IPS-20b (cell line): Measurements from ENCODE around the gene GFOD1.

Experiments used
- H3K27ac ChIP-seq: one replicate; pipeline ENCODE4 v1.5.1; 2013; ENCODE audit warnings: low read length
- H3K27me3 ChIP-seq: 2 replicates; pipeline ENCODE4 v1.6.1; 2013; ENCODE audit warnings: mild to moderate bottlenecking, low read length, inconsistent platforms; ENCODE audit not compliant: insufficient read depth
- H3K36me3 ChIP-seq: 2 replicates; pipeline ENCODE4 v1.6.1; 2013; ENCODE audit warnings: low read depth, mild to moderate bottlenecking, inconsistent platforms, low read length, moderate library complexity; ENCODE audit not compliant: insufficient read depth
- H3K4me1 ChIP-seq: 2 replicates; pipeline ENCODE4 v1.6.1; 2013; ENCODE audit warnings: mild to moderate bottlenecking, control low read depth, inconsistent platforms, low read length, moderate library complexity; ENCODE audit not compliant: insufficient read depth
- H3K4me3 ChIP-seq: 2 replicates; pipeline ENCODE4 v1.5.1; 2013; ENCODE audit warnings: mild to moderate bottlenecking, low read length, inconsistent platforms
- H3K9ac ChIP-seq: 2 replicates; pipeline ENCODE4 v1.6.1; 2013; ENCODE audit warnings: low read depth, mild to moderate bottlenecking, inconsistent platforms, low read length, moderate library complexity
- H3K9me3 ChIP-seq: 2 replicates; pipeline ENCODE4 v1.6.1; 2013; ENCODE audit warnings: mild to moderate bottlenecking, low read depth, low read length, inconsistent platforms; ENCODE audit not compliant: insufficient read depth

The GFOD1 gene

DNA sequence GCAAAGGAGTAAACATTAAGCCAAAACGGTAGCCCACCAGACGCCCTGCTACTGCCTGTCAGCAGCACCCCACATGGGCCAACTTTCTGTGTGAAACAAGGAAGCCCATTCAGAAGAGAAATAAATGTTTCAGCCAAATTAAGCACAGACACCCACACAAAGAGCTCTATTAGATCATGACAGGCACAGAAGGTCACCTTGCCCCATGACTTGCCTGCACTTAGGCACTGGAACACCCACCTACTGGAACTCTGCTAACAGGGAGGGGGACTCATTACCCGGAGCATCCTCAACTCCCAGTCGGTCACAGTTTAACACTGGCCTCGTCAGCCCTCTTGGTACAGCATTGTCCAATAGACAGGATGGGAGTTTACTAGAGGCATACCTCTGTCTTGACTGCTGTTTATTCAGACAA, 31.8 kb downstream of the GFOD1 start:
- no peaks in the 10 kb centered on the region for H3K36me3 ChIP-seq
- H3K9ac ChIP-seq: no peak overlapping the region
- H3K9me3 ChIP-seq: no peaks in the 10 kb centered on the region
- no peak overlapping the region for H3K4me3 ChIP-seq
- no peaks in the 10 kb centered on the region for H3K4me1 ChIP-seq
- no peaks in the 10 kb centered on the region for H3K27me3 ChIP-seq
- no peak overlapping the region for H3K27ac ChIP-seq

DNA sequence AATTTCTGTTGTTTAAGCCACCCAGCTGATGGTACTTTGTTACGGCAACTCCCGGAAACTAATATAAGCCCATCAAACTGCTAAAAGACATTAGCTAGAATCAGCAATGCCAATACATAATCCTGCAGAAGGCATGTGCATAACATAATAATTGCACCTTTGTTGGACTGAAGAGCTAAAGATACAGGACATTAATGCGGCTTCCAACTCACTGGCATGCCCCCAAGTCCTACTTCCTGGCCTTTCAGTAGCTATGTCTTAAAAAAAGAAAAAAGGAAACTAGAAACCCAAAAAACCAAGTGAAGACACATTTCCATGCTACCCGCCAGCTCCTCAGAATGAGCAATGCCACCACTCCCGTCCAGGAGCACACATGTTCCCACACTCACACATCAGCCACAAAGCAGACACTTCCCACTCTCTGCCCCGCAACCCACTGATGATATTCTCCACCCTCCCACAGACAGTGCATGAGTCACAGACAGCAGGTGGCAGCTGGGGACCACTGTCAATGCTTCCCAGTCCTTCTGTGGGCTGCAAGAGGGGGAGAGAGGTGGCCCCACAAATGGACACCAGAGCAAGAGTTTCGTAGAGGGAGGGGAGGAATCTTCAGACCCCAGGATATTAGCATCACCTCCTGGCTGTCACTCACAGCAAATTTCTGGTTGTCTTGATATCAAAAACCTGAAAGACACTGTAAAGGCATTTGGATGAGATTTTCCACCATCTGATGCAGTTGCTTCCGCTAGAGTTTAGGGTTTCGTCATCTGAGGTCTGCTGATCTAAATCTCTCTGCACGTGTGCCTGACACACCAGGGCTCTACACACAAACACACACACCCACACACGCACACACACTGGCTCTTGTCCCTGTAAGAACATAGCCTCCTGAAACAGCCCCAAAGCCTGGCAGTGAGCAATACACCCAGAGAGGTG, 32.8 kb downstream of the GFOD1 start:
- Histone ChIP-seq H3K36me3 (no peaks in the 10 kb centered on the region), H3K9me3 (no peaks in the 10 kb centered on the region), H3K9ac (no peak overlapping the region), H3K27me3 (no peaks in the 10 kb centered on the region), H3K4me3 (no peak overlapping the region), H3K4me1 (no peaks in the 10 kb centered on the region), H3K27ac (no peak overlapping the region)

DNA sequence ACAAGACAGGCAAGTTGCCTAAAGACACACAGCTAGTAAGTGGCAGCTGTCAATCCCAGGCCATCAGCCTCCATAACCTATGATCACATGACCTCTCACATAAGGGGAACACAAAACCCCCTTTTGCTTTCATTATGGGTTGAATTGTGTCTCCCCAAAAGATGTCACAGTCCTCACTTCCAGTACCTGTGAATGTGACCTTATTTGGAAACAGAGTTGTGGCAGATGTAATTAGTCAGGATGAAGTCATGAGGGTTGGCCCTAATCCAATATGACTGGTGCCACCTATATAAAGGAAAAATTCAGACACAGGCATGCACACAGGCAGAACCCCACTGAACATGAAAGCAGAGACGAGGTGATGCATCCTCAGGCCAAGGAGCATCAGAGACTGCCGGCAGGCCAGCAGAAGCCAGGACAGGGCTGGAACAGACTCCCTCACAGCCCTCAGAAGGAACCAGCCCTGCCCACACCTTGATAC, 33.6 kb downstream of the GFOD1 start:
- no peaks in the 10 kb centered on the region for H3K36me3 ChIP-seq
- H3K4me3 ChIP-seq: no peak overlapping the region
- no peaks in the 10 kb centered on the region for H3K27me3 ChIP-seq
- no peaks in the 10 kb centered on the region for H3K9me3 ChIP-seq
- no peaks in the 10 kb centered on the region for H3K4me1 ChIP-seq
- no peak overlapping the region for H3K27ac ChIP-seq
- H3K9ac ChIP-seq: no peak overlapping the region

DNA sequence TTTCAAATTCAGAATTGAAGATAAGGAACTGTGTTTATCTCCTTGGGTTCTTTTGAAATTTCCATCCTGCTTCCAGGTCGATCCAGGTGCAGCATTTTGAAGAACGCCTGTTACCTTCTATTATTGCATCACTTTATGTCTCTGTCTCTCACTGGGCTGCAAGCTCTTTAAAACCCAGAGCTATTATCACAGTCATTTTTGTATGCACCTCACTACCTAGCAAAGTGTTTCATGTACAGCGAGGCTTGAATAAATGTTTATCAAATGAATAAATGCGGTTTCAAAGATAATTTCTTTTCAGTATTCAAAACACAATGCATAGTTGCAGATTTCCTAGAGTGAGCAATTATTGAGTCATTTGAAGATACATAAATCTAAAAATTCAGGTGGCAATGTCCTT, 34.2 kb downstream of the GFOD1 start:
- Histone ChIP-seq H3K4me3 (no peak overlapping the region), H3K9ac (no peak overlapping the region), H3K9me3 (no peaks in the 10 kb centered on the region), H3K36me3 (no peaks in the 10 kb centered on the region), H3K27ac (no peak overlapping the region), H3K4me1 (peaks cover 4% of the 10 kb centered on the region), H3K27me3 (no peaks in the 10 kb centered on the region)

DNA sequence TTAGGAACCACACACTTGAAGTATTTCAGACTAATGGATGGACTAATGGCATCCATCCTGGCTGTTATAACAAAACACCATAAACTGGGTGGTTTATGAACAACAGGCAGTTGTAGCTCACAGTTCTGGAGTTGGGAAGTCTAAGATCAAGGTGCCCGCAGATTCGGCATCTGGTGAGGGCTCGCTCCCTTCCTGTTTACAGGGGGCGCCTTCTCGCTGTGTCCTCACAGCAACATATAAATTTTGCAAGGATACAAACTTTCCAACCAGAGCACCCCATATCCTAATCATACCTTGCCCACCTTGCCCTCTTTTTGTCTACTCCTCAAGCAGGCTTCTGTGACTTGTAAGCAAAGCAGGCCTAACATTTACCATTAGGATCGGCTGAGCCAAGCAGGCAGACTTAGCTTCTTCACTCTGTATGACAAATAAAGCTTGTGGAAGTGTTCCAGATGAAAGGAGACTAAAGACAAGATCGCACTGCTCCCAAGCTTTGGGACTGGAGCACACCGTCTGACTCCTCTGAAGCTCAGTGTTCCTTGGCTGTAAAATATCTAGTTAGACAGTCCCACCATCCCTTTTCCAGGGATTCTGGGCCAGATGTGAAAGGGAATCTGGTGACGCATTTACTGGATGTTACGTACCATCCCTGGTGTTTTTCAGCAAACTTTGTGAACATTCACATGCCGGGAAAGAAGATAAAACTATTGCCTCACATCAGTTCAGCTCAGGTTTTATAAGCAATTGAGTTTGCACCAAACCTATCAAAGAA, 34.9 kb downstream of the GFOD1 start:
- no peaks in the 10 kb centered on the region for H3K36me3 ChIP-seq
- peaks cover 6% of the 10 kb centered on the region for H3K4me1 ChIP-seq
- H3K9me3 ChIP-seq: no peaks in the 10 kb centered on the region
- no peak overlapping the region for H3K4me3 ChIP-seq
- H3K9ac ChIP-seq: no peak overlapping the region
- H3K27ac ChIP-seq: no peak overlapping the region
- no peaks in the 10 kb centered on the region for H3K27me3 ChIP-seq

DNA sequence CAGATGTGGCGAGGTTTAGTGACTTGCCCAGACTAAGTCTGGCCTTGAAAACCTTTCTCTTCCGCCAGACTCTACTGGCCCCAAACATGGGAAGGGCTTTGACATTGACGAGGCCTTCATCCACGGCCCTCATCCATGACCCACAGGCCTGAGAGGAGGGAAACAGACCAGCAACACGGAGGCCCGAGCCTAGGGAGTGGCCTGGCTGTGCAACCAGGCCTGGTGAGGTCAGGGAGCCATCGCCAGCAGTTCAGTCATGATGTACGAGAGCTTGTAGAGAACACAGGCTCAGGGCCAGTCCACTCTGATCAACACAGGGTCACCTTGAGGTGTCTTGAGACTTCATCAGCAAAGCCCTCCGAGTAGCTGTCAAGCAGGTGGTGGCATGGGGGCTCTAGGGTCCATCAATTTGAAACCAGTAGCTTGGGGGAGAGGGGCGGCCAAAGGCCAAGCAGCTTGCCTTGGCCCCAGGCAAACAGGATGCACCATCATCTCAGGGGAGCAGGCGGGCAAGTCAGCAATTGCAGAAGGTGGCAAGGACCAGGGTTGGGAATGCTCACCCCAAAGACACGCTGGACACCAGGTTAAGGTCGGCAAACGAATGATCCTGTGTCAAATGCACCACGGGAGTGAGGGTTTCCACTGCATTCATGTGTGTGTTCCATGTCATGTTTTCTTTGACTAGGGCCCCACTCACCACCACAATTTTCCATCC, 36.1 kb downstream of the GFOD1 start:
- H3K27ac ChIP-seq: no peak overlapping the region
- H3K4me3 ChIP-seq: no peak overlapping the region
- no peaks in the 10 kb centered on the region for H3K9me3 ChIP-seq
- no peak overlapping the region for H3K9ac ChIP-seq
- no peaks in the 10 kb centered on the region for H3K27me3 ChIP-seq
- peaks cover 6% of the 10 kb centered on the region for H3K4me1 ChIP-seq
- H3K36me3 ChIP-seq: no peaks in the 10 kb centered on the region

DNA sequence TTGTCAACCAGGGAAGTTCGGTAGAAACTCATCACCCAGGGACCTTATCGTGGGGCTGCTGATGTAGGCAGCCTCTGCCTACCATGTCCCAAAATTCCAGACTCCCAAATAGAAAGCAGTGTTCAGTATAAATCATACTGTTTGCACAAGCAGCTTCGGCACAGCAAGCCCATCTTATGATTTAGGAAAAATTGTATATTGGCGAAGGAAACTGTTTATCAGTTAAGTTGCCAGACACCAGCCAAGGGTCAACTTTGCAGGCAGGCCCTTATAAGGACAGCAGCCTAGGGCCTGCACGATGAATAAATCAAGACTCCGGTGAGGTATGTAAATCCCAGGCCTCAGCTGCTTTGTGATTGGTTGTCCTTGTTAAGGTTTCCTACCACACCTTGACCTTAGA, 36.8 kb downstream of the GFOD1 start:
- Histone ChIP-seq H3K27me3 (no peaks in the 10 kb centered on the region), H3K27ac (no peak overlapping the region), H3K36me3 (no peaks in the 10 kb centered on the region), H3K4me3 (no peak overlapping the region), H3K9ac (no peak overlapping the region), H3K9me3 (no peaks in the 10 kb centered on the region), H3K4me1 (peaks cover 6% of the 10 kb centered on the region)

DNA sequence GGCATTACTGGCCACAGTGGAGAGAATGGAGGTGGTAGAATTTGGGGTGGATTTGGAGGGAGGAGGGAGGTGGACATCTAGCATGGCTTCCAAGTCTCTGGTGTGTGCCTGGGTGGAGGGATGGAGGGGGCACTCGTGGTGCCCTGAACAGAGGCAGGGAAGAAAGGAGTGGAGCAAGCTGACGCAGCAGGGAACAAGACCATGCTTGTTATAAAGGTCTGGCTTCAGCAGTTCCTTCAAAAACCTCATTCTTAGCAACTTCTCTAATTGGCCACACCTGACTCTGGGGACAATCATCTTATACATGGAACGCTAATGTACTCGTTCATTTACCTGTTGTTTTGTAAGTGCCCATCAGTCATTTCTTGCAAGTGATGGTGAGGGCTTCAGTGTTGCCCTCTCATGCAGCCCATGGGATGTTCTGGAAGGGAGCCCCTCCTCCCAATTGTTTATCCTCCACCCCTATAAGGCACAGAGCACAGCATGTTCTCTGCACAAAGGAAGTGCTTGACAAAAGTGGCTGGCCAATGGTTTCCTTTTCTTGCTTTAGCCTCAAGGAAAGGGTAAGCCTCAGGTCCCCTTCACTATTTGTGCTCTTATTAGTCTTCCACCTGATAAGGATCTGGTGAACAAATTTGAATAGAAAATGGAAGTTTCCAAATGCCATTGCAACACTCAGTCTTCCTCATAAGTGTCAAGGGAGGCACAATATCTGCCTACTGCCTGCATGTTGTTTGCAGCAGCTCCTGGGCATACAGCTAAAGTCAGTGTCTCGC, 39.3 kb downstream of the GFOD1 start:
- Histone ChIP-seq H3K36me3 (no peaks in the 10 kb centered on the region), H3K27me3 (no peaks in the 10 kb centered on the region), H3K4me1 (peaks cover 6% of the 10 kb centered on the region), H3K4me3 (no peak overlapping the region), H3K9ac (no peak overlapping the region), H3K9me3 (no peaks in the 10 kb centered on the region), H3K27ac (no peak overlapping the region)

DNA sequence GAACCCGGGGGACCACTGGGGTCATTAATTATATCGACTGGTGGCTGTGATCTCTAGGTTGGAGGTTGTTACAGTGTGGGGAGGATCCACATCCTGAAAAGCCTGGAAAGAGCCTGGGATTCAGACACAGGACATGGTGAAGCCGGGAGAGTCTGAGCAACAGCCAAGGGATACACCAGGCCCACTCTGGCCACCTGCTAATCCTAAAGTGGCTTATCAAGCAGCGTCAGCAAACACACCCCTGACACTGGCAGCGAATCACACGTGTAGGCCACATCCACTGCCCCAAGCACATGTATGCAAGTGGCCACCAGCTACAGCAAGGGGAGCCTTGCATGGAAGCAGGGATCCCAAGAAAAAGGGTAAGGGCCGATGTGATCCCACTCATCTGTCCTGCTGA, 41.0 kb downstream of the GFOD1 start:
- H3K9ac ChIP-seq: no peak overlapping the region
- H3K4me3 ChIP-seq: no peak overlapping the region
- no peaks in the 10 kb centered on the region for H3K9me3 ChIP-seq
- H3K27me3 ChIP-seq: no peaks in the 10 kb centered on the region
- H3K4me1 ChIP-seq: peaks cover 6% of the 10 kb centered on the region
- no peak overlapping the region for H3K27ac ChIP-seq
- H3K36me3 ChIP-seq: no peaks in the 10 kb centered on the region

DNA sequence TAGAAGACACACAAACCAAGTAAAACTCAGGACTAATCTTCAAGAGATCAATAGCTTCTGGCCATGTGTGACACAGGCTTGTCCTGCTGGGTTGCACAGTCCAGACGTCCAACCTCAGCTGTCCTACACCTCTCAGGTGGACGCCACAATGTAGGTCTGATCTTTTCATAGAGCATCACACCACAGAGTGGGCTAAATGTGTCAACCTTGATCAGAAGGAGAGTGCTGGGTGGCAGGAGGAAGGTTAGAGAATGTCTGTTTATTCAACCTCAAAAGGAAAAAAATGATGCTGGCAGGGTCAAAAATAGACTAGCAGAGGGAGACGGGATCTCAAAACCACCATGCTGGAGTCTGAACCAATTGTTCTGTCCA, 41.7 kb downstream of the GFOD1 start:
- Histone ChIP-seq H3K9ac (no peak overlapping the region), H3K4me1 (peaks cover 6% of the 10 kb centered on the region), H3K4me3 (no peak overlapping the region), H3K27me3 (no peaks in the 10 kb centered on the region), H3K27ac (no peak overlapping the region), H3K36me3 (no peaks in the 10 kb centered on the region), H3K9me3 (no peaks in the 10 kb centered on the region)
